ENCODE data around the gene CTNNA3.
"Not testable (repeated sequence)": the region's sequence is repeated elsewhere in the genome, so short reads cannot be mapped to it uniquely, and the experiment has no call there.

GRCh38 chr10:67699613-67700270 lies 3.7 kb upstream of the CTNNA3 start:
- TF ChIP-seq, protein P1, sequence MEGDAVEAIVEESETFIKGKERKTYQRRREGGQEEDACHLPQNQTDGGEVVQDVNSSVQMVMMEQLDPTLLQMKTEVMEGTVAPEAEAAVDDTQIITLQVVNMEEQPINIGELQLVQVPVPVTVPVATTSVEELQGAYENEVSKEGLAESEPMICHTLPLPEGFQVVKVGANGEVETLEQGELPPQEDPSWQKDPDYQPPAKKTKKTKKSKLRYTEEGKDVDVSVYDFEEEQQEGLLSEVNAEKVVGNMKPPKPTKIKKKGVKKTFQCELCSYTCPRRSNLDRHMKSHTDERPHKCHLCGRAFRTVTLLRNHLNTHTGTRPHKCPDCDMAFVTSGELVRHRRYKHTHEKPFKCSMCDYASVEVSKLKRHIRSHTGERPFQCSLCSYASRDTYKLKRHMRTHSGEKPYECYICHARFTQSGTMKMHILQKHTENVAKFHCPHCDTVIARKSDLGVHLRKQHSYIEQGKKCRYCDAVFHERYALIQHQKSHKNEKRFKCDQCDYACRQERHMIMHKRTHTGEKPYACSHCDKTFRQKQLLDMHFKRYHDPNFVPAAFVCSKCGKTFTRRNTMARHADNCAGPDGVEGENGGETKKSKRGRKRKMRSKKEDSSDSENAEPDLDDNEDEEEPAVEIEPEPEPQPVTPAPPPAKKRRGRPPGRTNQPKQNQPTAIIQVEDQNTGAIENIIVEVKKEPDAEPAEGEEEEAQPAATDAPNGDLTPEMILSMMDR (IDR thresholded peaks at IDR 0.05) = not testable (repeated sequence)
- TF ChIP-seq POLR2A, POLR2AphosphoS5 (IDR thresholded peaks at IDR 0.05): not testable (repeated sequence)
